Uterus (tissue), 4 donors: Measurements from ENCODE around the gene FAIM2. TPM values are rescaled to one million over a fixed set of nuclear protein-coding genes. Genes with fewer than 3 reads are reported as not detected.

Source experiments
- DNase-seq, 2 donors: peaks; one replicate each; pipeline ENCODE4 v3.0.0-alpha.2; 2019 to 2020
- H3K27ac ChIP-seq, 2 donors: fragments of 200-600 bp; sonication (generic); 1 replicate in 1 of 2; 2 replicates in 1 of 2; pipeline ENCODE4 v1.5.1; 2016 to 2018
- H3K27me3 ChIP-seq, 2 donors: fragments of 200-600 bp; sonication (generic); one replicate each; pipeline ENCODE4 v1.5.1; 2018 to 2019; ENCODE audit warnings: control low read depth in 1 of 2
- H3K36me3 ChIP-seq, 2 donors: fragments of 200-600 bp; sonication (generic); one replicate each; pipeline ENCODE4 v1.5.1; 2019; ENCODE audit warnings: control low read depth in 1 of 2
- H3K4me1 ChIP-seq, 2 donors: fragments of 200-600 bp; sonication (generic); one replicate each; pipeline ENCODE4 v1.5.1; 2018 to 2019; ENCODE audit warnings: control low read depth in 1 of 2
- H3K4me3 ChIP-seq, 2 donors: fragments of 200-600 bp; sonication (generic); 1 replicate in 1 of 2; 2 replicates in 1 of 2; pipeline ENCODE4 v1.5.1; 2018 to 2019; ENCODE audit warnings: mild to moderate bottlenecking in 1 of 2
- H3K9me3 ChIP-seq, 2 donors: fragments of 200-600 bp; sonication (generic); one replicate each; pipeline ENCODE4 v1.5.1; 2019; ENCODE audit warnings: control low read depth in 1 of 2
- POLR2A ChIP-seq, 2 donors: fragments of 450-650 bp; IDR thresholded peaks; one replicate each; pipeline ENCODE4 v1.6.1; 2016; ENCODE audit warnings: antibody characterized with exemption in 2 of 2, mild to moderate bottlenecking in 1 of 2, moderate library complexity in 1 of 2
- intact Hi-C: fragments of 100-400 bp; cut with DNase I; formaldehyde crosslinking; loops from one replicate; pipeline ENCODE4 v1.15.1; 2023; ENCODE audit warnings: low total_unique reads
- total RNA-seq, 4 donors: library from RNA; depleted of rRNA in 3 of 4; stranded (reverse); fragments of >200 nt in 3 of 4; gene quantifications; one replicate each; pipeline versions ENCODE4 v1.1.0 to v1.2.4, GENCODE V29; 2014 to 2023
- TF ChIP-seq, protein P1 (sequence below), 4 experiments: fragments of 200-600 bp in 2 of 4; fragments of 450-650 bp in 2 of 4; sonication (generic) in 2 of 4; IDR thresholded peaks; one replicate each; pipeline ENCODE4 v1.5.1; 2016 to 2019; ENCODE audit warnings: antibody characterized with exemption in 4 of 4, mild to moderate bottlenecking in 2 of 4, moderate library complexity in 1 of 4
- donor health status: DM: yes; HTN: yes; CAD: no.

Gene FAIM2
- total RNA-seq, 4 donors from 2014 or later, result 1.0 to 11.9 (median 5.5) TPM

DNA sequence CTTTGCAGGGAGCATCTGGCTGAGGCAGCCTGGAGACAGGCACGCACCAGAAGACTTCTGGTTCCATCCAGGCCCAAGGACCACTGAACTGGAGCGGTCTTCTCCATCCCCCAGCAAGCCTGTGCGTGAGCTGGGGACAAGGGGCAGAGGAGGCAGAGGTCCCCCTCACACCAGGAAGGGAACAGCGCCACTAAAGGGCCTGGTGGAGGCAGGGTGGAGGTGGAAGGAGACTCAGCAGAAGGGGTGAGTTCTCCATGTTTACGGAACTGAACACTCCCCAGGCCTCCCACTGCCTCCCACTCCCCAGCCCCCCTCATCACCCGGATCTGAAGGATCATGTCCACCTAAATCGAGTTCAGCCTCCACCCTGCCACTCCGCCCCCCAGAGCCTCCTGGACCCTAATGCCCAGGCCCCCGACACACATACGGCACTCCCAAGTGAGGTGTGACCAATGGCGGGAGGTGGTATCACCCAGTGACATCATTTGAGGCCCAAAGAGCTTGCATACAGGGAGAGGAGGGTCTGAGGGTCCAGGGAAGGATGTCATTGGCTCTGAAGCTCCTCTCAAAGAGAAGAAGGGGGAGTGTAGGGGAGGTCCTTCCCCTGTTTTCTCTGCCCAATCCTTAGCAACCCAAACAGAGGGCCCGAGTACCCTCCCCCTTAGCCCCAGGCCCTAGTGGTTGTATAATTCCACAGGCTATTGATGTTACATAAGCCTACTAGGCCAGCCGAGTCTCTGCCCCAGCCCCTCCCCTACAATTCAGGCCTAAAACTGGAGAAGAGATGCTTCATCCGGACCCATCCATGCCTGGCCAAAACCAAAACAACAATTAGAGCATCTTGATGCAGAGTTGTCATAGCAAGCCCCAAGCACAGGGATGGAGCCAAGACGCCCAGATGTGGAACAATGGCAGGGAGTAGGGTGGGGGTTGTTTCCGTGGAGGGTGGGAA, 1.0 kb downstream of the FAIM2 start:
- no peak overlapping the region for H3K4me3 ChIP-seq

GRCh38 chr12:49901986-49902385, 1.7 kb downstream of the FAIM2 start:
- no peaks in the 10 kb centered on the region for H3K36me3 ChIP-seq
- no peaks in the 10 kb centered on the region for H3K4me1 ChIP-seq
- H3K27ac ChIP-seq, result no peak overlapping the region
- H3K27me3 ChIP-seq, result no peaks in the 10 kb centered on the region
- DNase-seq, result no peak
- no peaks in the 10 kb centered on the region for H3K9me3 ChIP-seq
- intact Hi-C loops, result no loop called here
- TF ChIP-seq, protein P1, sequence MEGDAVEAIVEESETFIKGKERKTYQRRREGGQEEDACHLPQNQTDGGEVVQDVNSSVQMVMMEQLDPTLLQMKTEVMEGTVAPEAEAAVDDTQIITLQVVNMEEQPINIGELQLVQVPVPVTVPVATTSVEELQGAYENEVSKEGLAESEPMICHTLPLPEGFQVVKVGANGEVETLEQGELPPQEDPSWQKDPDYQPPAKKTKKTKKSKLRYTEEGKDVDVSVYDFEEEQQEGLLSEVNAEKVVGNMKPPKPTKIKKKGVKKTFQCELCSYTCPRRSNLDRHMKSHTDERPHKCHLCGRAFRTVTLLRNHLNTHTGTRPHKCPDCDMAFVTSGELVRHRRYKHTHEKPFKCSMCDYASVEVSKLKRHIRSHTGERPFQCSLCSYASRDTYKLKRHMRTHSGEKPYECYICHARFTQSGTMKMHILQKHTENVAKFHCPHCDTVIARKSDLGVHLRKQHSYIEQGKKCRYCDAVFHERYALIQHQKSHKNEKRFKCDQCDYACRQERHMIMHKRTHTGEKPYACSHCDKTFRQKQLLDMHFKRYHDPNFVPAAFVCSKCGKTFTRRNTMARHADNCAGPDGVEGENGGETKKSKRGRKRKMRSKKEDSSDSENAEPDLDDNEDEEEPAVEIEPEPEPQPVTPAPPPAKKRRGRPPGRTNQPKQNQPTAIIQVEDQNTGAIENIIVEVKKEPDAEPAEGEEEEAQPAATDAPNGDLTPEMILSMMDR (IDR thresholded peaks at IDR 0.05), result no peak
- no peak for TF ChIP-seq POLR2A (IDR thresholded peaks at IDR 0.05)
- no peak overlapping the region for H3K4me3 ChIP-seq

More for the DNA sequence above, 1.0 kb downstream of the FAIM2 start:
- no peaks in the 10 kb centered on the region for H3K36me3 ChIP-seq
- intact Hi-C loops, result no loop called here
- no peaks in the 10 kb centered on the region for H3K9me3 ChIP-seq
- no peaks in the 10 kb centered on the region for H3K4me1 ChIP-seq
- DNase-seq, result no peak
- TF ChIP-seq POLR2A (IDR thresholded peaks at IDR 0.05), result no peak
- TF ChIP-seq, protein P1 (IDR thresholded peaks at IDR 0.05), result no peak
- peak overlapping the region in 1 of 2 donors; percentile 78 for H3K27ac ChIP-seq
- H3K27me3 ChIP-seq, result no peaks in the 10 kb centered on the region

DNA sequence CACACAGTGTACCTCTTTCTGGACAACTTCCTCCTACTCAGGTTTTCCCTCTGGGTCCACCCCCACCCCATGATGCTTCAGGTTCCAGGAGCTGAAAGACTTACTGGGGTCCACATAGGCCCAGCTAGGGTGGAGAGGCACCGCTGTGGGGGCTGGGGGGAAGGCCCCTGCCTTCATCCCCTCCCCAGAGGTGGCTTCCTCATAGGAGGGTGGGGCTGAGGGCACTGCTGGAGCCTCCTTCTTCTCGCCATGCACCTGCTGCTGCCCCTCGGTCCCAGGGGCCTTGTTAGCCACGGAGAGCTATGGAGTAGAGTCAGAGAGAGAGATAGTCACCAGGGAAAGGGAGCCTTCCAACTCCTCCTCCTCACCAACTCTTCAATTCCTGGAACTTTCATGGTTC, 2.7 kb downstream of the FAIM2 start:
- Histone ChIP-seq H3K27ac (no peak overlapping the region), H3K9me3 (no peaks in the 10 kb centered on the region), H3K4me3 (no peak overlapping the region), H3K4me1 (no peaks in the 10 kb centered on the region), H3K27me3 (no peaks in the 10 kb centered on the region), H3K36me3 (no peaks in the 10 kb centered on the region)
- no peak for DNase-seq
- no peak for TF ChIP-seq POLR2A (IDR thresholded peaks at IDR 0.05)
- TF ChIP-seq, protein P1 (IDR thresholded peaks at IDR 0.05), result no peak
- intact Hi-C loops, result no loop called here

DNA sequence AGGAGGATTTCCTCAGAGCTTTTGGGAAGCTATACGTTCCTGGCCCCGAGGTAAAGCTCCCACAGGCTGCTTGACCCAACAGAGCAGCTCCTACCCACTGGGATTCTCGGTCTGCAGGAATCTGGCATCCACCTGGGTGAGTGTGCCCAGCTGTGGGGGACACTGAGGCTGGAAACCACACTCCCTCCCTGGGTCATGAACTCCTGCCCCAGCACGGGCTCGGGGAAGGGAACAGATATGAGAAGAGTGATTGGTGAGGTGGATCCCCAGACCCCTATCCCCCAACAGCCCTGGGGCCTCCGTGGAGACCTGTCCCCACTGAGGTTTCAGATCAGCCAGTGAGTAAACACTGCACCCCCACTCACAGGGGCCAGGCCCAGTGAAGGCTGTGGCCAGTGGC, 3.3 kb downstream of the FAIM2 start:
- H3K4me1 ChIP-seq, result no peaks in the 10 kb centered on the region
- intact Hi-C loops, result no loop called here
- H3K27me3 ChIP-seq, result no peaks in the 10 kb centered on the region
- no peak for DNase-seq
- H3K4me3 ChIP-seq, result no peak overlapping the region
- TF ChIP-seq, protein P1 (IDR thresholded peaks at IDR 0.05), result no peak
- no peak for TF ChIP-seq POLR2A (IDR thresholded peaks at IDR 0.05)
- H3K36me3 ChIP-seq, result no peaks in the 10 kb centered on the region
- H3K27ac ChIP-seq, result no peak overlapping the region
- no peaks in the 10 kb centered on the region for H3K9me3 ChIP-seq

GRCh38 chr12:49899921-49900320, 3.8 kb downstream of the FAIM2 start:
- no peak for DNase-seq
- no peaks in the 10 kb centered on the region for H3K36me3 ChIP-seq
- TF ChIP-seq, protein P1 (IDR thresholded peaks at IDR 0.05), result no peak
- TF ChIP-seq POLR2A (IDR thresholded peaks at IDR 0.05), result no peak

More at GRCh38 chr12:49899921-49900320, 3.8 kb downstream of the FAIM2 start:
- H3K4me1 ChIP-seq, result no peaks in the 10 kb centered on the region
- intact Hi-C loops, result no loop called here
- no peaks in the 10 kb centered on the region for H3K9me3 ChIP-seq
- no peak overlapping the region for H3K27ac ChIP-seq
- H3K4me3 ChIP-seq, result no peak overlapping the region
- no peaks in the 10 kb centered on the region for H3K27me3 ChIP-seq
